ENCODE measurements around the gene CORO2B. TPM values are rescaled to one million over a fixed set of nuclear protein-coding genes. Genes with fewer than 3 reads are reported as not detected.

CORO2B gene
- total and polyA plus RNA-seq, 2 of the 4 experiments (the other 2 are of a cell fraction) = 9.3 to 39.3 TPM

DNA sequence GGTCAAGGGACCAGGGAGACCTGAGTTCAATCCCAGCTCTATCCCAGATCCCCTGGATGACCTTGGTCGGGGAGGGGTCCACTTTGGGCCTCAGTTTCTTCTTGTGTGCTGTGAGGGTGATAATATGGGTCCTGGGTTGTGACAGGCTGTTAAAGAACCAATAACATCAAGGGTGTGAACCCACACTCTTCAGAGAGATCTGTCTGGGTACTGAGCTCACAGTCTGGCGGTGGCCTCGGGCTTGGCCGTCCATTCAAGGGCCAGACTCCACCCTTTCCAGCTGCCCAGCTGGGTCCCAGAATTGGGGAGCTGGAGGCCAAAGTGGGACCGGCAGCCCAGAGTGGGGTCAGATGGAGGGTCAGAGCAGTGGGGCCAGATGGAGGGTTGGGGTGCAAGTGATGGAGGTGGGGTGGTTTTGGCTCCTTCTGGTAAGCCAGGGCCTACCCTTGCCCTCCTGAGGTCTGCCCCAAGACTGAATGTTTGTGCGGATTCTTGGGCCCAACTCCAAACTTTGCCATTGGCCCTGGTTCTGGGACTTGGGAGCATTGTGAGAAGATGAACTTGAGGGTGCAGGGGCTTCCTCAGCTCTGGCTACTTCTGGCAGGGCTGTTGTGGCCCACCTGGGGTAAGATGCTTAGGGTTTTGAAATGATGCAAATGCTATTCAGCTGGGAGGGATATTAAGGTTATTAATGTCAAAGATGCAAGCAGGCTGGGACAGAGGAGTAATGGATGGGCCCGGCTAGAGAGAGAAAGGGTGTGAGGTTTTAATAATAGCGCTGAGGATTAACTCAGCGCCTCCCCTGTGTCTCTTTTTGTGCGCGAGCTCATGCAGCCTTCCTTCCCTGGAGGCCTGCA, 1.5 kb downstream of the CORO2B start (continued):
- TF ChIP-seq POLR2A (IDR thresholded peaks at IDR 0.05; ENCODE audit: low read depth, low read length) (no peak), RFX5 (IDR thresholded peaks at IDR 0.05; ENCODE audit: low read depth, low read length) (no peak)

DNA sequence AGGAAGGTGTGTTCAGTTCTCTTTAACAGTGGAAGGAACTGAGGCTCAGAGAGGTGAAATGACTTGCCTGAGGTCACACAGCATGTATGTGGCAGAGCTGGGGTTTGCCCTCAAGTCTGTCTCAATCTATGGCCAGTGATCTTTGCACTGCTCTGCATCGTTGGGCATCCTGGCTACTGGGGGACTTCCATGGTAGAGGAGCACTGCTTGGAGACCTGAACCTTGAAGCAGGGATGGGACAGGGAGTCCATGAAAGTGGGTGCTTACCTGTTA, 2.0 kb downstream of the CORO2B start:
- Histone ChIP-seq H4K8ac (ENCODE audit: low read depth in 2 of 2, low read length in 2 of 2) (no peak overlapping the region), H2AFZ (replicated peaks; ENCODE audit: low read length, poor library complexity) (no peak overlapping the region), H3K14ac (replicated peaks; ENCODE audit: low read depth, low read length) (no peak overlapping the region), H2AK5ac (ENCODE audit: low read depth, low read length) (no peak overlapping the region), H3K4ac (ENCODE audit: low read depth, low read length) (no peak overlapping the region), H3K23ac (ENCODE audit: low read depth, low read length) (no peak overlapping the region), H3K9me1 (ENCODE audit: insufficient read depth, low read length) (peaks cover 18% of the 10 kb centered on the region), H3K4me2 (ENCODE audit: low read depth, low read length) (no peak overlapping the region), H3K27ac (ENCODE audit: insufficient read depth, low read length) (no peak overlapping the region), H4K20me1 (ENCODE audit: insufficient read depth, low read length) (no peaks in the 10 kb centered on the region), H2AK9ac (replicated peaks; ENCODE audit: low read depth, low read length, poor library complexity) (no peak overlapping the region), H3K79me1 (ENCODE audit: low read depth in 1 of 2, low read length in 2 of 2) (peaks cover 23 to 65% of the 10 kb centered on the region in 2 experiments), H4K5ac (ENCODE audit: low read depth, low read length) (no peak overlapping the region), H3K9ac (ENCODE audit: low read depth, low read length) (no peak overlapping the region), H2BK15ac (ENCODE audit: low read depth, low read length) (no peak overlapping the region), H3K27me3 (ENCODE audit: control insufficient read depth, insufficient read depth, low read length) (no peaks in the 10 kb centered on the region), H2BK20ac (ENCODE audit: low read depth, low read length) (no peak overlapping the region), H2BK5ac (ENCODE audit: low read depth, low read length, poor library complexity, severe bottlenecking) (no peak overlapping the region), H3K9me3 (ENCODE audit: control insufficient read depth, insufficient read depth, low read length) (no peaks in the 10 kb centered on the region), H4K91ac (ENCODE audit: insufficient read depth, low read depth, low read length) (no peak overlapping the region), H3K36me3 (ENCODE audit: control insufficient read depth, insufficient read depth, low read length) (no peaks in the 10 kb centered on the region), H3K56ac (ENCODE audit: extremely low read depth, insufficient read depth, low read length) (no peak overlapping the region), H2BK120ac (ENCODE audit: low read depth, low read length) (no peak overlapping the region), H3K18ac (ENCODE audit: low read depth, low read length) (no peak overlapping the region), H3K4me1 (ENCODE audit: control insufficient read depth, insufficient read depth, low read length) (peaks cover 11% of the 10 kb centered on the region), H3K4me3 (ENCODE audit: insufficient read depth, low read depth, low read length) (no peak overlapping the region)
- DNase-seq (no peak), ATAC-seq (ENCODE audit: low read depth) (no peak)
- WGBS, 2 experiments (ENCODE audit: extremely low coverage in 2 of 2, insufficient read length in 1 of 2) = no CpG with 5 or more reads among the region's 1 CpG
- intact Hi-C loops (cut with micrococcal nuclease) = no loop called here
- dilution Hi-C loops (cut with HindIII; ENCODE audit: low sequenced_read_pairs, unreplicated experiment) = no loop called here
- in situ Hi-C loops (cut with MboI; ENCODE audit: low sequenced_read_pairs) = no loop called here
- POLR2A ChIA-PET (ENCODE audit: unreplicated experiment) = no interaction called here
- BruUV-seq (replicated peaks) = no TSS peak
- CTCF ChIA-PET = interaction anchor here (0.6 kb wide), 1 partner anchor 90 kb away, joined by 4 read pairs; no protein-coding TSS in a partner anchor
- TF ChIP-seq, protein P1, sequence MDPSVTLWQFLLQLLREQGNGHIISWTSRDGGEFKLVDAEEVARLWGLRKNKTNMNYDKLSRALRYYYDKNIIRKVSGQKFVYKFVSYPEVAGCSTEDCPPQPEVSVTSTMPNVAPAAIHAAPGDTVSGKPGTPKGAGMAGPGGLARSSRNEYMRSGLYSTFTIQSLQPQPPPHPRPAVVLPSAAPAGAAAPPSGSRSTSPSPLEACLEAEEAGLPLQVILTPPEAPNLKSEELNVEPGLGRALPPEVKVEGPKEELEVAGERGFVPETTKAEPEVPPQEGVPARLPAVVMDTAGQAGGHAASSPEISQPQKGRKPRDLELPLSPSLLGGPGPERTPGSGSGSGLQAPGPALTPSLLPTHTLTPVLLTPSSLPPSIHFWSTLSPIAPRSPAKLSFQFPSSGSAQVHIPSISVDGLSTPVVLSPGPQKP (IDR thresholded peaks at IDR 0.05; ENCODE audit: borderline replicate concordance, low read depth, low read length) = no peak
- TF ChIP-seq CHD1 (IDR thresholded peaks at IDR 0.05; ENCODE audit: low read depth, low read length) (no peak), CEBPB (IDR thresholded peaks at IDR 0.05; ENCODE audit: low read depth, low read length) (no peak), MXI1 (IDR thresholded peaks at IDR 0.05; ENCODE audit: borderline replicate concordance, low read depth, low read length) (no peak), SMC3 (IDR thresholded peaks at IDR 0.05; ENCODE audit: low read depth, low read length) (no peak), MAFK (IDR thresholded peaks at IDR 0.05; ENCODE audit: low read depth, low read length) (no peak), POLR2A (IDR thresholded peaks at IDR 0.05; ENCODE audit: low read depth, low read length) (no peak), NFE2L2 (IDR thresholded peaks at IDR 0.05; ENCODE audit: low read depth, low read length) (no peak), FOS (IDR thresholded peaks at IDR 0.05; ENCODE audit: low read depth, low read length) (no peak), RAD21 (IDR thresholded peaks at IDR 0.05; ENCODE audit: low read length) (no peak), RFX5 (IDR thresholded peaks at IDR 0.05; ENCODE audit: low read depth, low read length) (no peak), RCOR1 (IDR thresholded peaks at IDR 0.05; ENCODE audit: insufficient replicate concordance, low read length) (no peak)
- TF ChIP-seq, protein P2, sequence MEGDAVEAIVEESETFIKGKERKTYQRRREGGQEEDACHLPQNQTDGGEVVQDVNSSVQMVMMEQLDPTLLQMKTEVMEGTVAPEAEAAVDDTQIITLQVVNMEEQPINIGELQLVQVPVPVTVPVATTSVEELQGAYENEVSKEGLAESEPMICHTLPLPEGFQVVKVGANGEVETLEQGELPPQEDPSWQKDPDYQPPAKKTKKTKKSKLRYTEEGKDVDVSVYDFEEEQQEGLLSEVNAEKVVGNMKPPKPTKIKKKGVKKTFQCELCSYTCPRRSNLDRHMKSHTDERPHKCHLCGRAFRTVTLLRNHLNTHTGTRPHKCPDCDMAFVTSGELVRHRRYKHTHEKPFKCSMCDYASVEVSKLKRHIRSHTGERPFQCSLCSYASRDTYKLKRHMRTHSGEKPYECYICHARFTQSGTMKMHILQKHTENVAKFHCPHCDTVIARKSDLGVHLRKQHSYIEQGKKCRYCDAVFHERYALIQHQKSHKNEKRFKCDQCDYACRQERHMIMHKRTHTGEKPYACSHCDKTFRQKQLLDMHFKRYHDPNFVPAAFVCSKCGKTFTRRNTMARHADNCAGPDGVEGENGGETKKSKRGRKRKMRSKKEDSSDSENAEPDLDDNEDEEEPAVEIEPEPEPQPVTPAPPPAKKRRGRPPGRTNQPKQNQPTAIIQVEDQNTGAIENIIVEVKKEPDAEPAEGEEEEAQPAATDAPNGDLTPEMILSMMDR (conservative IDR thresholded peaks at IDR 0.05; ENCODE audit: low read depth, low read length) = no peak
